ENCODE data around the gene LHX3.
"Not testable (repeated sequence)": the region's sequence is repeated elsewhere in the genome, so short reads cannot be mapped to it uniquely, and the experiment has no call there.

LHX3 gene

DNA sequence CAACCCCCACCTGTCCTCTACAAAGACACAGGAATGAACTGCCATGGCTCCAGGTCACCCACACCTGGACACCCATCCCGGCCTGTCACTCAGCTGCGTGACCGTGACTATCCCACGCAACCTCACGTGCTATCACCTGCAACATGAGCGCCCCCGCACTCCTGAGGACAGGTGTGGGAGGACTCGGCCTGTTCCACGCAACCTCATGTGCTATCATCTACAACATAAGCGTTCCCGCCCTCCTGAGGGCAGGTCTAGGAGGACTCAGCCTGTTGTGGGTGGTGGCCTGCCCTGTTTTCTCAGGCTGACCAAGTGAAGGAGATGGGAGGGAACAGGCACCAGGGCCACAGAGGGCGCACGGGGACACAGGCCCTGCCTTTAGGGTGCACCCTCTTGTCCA, 36.6 kb upstream of the LHX3 start:
- no peak for DNase-seq

DNA sequence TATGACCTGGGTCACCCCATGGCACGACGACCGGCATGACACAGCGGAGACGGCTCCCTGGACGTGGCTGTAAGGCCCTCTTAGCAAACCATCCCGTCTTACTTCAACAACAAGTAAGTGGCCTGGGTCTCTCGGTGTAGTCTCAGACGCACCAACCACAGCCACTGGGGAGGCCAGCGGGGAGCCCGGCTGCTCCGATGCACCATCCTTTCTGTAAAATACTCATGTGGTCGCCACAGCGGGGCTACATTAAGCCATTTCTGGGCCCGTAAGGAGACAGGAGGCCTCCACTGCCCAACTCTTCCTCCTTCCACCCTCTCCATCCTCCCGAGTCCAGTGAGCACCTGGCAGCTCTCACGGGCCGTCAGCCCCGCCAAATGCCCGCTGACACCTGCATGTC, 36.0 kb upstream of the LHX3 start:
- no peak for DNase-seq

DNA sequence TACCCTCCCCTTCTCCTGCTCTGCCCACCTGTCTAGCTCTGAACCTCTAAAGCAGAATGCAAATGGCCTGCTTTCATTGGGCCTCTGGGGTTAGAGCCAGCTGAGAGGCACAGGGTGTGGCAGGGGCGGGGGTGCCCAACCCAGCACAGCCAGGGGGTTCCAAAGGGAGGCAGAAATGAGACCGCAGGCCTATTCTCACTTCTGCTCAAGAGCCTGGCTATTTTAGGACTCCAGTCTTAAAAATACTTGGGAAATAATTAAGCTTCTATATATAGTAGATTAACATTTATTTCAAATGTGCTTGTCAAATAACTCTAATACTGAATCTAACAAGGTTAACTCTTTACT, 35.0 kb upstream of the LHX3 start:
- DNase-seq: no peak

DNA sequence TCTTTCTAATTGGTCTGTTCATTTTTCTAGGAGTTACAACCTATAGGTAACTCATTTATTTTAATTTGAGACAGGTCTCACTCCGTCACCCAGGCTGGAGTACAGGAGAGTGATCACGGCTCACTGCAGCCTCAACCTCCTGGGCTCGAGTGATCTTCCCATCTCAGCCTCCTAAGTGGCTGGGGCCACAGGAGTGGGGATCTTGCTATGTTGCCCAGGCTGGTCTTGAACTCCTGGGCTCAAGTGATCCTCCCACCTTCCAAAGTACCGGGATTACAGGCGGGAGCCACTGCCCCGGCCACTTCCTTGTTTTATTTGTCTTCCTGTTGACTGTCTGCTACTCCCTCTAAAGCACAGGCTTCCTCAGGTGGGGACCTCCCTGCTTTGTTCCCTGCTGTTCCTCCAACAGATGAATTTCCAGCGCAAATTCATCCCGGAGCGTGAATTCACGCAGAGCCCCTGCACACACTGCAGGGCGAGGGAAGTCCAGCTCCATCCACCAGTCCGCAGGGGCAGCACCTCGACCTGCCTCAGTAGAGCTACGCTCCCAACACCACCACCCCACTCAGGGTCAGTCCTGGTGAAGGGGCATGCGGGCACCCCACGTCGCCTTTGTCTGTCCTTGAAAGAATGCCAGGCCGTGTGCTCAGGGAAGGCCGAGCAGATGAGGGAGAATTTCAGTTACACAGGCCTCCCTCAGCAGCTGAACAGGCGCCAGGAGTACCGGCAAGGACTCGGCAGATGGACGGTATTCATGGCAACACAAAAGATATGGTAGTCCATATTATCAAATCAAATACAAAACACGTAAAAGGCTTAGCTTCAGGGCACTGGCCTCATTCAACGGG, 34.4 kb upstream of the LHX3 start:
- DNase-seq: no peak

DNA sequence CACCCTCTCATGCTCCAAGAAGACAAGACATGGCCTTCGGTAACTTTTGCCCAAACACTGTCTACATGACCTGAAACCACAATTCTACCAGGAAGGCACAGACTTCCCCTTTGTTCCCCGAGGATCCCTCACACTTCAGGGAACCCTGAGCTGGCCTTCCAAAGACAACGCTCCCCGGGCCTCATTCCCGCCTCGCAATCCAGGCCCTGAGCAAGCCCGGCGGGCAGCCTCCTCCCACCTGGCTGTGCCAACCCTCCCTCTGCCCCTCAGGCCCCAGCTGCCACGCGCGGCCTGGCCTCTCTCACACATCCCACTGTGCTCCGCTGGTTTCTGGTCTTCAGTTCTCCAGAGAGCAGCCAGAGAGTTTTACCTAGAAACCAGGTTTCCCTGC, 33.4 kb upstream of the LHX3 start:
- DNase-seq: no peak

DNA sequence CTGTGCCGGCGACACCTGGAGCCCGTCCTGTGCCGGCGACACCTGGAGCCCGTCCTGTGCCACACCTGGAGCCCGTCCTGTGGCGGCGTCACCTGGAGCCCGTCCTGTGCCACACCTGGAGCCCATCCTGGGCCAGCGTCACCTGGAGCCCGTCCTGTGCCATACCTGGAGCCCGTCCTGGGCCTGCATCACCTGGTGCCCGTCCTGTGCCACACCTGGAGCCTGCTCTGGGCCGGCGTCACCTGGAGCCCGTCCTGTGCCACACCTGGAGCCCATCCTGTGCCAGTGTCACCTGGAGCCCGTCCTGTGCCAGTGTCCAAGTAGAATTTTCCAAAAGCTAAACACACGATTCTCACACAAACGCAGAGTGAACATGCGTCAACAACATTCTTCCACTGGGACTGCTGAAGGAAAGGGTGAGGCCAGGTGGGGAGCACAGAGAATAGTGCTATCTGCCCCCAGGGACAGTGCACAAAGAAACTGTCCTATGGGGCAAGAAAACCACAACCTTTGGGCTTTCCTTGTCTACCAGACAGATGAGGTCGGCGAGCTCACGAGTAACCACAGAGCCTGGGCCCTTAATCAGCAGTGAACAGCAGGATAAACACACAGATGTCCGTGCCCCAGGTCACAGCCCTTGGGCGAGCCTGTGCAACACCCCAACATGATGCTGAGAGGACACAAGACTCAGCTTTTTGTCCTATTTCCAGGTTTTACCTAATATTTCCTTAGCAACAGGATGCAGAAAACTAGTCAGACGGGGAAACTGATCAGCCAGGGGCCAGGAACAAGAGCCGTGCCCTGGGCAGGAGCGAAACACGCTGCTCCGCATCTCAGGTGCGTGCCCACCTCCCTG, 32.8 kb upstream of the LHX3 start:
- DNase-seq: no peak

DNA sequence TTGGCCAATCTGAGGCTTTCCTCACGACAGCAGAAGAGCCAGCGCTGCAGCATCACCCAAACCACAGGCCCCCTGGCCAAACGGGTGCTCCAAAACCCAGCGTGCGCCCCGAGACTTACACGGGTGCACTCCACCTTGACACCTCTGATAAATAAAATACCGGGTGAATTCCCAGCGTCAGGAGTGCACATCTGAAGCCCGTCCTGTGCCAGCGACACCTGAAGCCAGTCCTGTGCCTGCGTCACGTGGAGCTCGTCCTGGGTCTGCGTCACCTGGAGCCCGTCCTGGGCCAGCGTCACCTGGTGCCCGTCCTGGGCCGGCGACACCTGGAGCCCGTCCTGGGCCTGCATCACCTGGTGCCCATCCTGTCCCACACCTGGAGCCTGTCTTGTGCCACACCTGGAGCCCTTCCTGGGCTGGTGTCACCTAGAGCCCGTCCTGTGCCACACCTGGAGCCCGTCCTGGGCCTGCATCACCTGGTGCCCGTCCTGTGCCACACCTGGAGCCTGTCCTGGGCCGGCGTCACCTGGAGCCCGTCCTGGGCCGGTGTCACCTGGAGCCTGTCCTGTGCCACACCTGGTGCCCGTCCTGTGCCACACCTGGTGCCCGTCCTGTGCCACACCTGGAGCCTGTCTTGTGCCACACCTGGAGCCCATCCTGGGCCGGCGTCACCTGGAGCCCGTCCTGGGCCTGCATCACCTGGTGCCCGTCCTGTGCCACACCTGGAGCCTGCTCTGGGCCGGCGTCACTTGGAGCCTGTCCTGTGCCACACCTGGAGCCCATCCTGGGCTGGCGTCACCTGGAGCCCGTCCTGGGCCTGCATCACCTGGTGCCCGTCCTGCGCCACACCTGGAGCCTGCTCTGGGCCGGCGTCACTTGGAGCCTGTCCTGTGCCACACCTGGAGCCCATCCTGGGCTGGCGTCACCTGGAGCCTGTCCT, 31.8 kb upstream of the LHX3 start:
- not testable (repeated sequence) for DNase-seq

DNA sequence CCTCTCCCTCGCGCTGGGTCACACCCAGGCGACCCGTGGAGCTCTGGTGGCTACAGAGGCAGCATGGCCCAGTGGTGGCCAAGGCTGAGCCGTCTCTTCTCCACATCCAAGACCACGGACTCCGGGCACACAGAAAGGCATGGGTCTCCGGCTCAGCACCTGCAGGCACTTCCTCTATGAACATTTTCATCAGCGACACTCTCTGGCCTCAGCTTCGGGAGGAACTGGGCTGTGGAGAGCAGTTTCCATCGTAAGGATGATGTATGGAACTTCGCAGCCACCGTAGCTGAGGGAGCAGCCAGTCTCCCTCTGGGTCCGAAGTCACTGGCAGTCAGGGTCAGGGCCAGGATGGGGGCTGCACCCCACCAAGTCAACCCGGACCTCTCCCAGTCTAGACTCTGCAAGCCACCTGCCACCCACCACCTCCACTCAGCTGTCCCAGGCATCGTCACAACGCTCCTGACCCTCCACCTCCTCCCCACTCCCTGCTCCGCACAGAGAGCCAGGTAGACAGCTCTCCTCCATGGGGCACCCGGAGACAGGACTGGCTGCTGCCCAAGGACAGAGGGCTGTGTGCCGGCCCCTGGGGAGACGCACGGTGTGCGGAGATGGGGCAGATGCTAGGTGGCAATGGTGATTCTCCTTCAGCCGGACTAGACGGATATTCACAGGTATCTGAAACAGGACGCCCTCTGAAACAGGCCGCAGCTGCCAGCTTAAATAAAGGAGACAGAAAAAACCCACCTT, 31.0 kb upstream of the LHX3 start:
- no peak for DNase-seq

DNA sequence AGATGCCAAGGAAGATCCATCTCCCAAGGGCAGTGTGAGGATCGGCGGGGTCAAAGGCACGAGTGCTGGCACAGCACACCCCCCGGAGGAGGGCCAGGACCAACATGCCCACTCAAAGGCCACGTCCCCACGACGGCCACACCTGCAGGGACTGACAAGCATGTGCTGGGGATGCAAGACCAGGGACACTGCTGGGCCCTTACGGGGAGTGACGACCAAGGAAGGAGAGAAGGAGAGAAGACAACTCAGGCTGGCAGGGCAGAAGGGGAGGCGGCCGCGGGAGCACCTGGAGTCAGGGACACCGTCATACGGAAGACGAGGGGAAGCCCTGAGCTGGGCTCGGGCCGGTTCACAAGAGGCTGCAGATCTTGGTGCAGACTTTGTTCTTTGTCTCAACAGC, 30.2 kb upstream of the LHX3 start:
- no peak for DNase-seq

DNA sequence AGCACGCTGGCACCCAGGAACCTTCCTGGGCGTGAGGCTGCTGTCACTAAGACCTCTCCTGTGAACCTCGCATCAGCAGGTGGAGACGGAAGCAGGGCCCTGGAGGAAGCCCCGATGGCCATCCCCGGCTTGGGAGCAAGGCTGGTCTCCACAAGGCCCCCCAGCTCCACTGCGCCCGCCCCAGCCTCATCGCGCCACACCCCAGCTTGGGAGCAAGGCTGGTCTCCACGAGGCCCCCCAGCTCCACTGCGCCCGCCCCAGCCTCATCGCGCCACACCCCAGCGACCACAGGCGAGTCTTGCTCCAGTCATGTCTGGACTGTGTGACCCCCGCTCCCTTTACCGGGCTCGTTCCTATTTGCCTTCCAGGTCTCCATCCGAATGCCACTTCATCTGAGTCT, 29.7 kb upstream of the LHX3 start:
- no peak for DNase-seq

DNA sequence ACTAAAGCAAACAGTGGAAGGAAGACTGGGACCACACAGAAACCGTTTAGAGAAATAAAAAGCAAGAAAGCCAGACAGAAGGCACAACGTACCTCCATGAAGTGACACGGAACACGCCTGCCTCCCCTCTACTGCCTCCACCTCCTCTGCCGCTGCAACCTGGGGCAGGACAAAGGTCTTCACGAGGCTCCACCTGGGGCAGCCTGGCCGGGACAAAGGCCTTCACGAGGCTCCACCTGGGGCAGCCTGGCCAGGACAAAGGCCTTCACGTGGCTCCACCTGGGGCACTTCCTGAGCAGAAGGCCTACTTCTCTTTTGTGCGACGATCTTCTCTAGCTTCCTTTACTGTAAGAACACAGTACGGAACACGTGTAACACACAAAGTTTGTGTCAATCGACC, 28.9 kb upstream of the LHX3 start:
- DNase-seq: no peak

DNA sequence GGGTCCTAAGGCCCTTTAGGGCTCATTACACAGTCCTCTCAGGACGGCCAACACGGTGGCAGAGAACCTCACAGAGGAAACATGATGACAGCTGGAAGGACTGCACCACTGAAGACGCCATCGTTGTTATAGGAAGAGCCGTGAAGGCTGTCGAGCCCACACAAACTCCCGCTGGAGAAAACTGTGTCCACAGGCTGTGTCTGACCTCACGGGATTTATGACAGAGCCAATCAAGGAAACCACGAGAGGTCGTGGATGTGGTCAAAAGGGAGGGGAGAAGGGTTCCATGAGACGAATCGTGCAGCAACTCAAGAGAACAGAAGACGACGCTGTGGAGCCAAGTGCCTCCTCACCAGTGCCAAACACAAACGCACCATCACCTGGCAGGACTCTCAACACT, 28.5 kb upstream of the LHX3 start:
- DNase-seq: peak; percentile 23

DNA sequence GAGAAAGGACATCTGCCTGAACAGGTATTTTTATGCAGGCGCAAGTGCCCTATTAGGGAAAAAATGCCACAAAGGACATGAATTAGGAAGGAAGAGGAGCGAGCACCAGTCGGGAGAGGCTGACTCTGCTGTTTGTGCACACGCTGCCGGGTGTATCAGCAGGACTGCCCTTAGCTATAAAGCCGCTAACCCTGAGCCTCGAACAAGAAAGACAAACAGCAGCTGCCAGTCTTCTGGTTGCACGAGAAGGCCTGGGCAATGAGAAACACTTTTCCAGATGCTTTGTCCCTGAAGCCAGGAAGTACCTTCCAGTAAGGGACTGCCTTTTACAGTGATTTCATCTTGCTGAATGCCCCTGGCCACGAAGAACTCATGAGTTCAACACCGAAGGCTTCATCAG, 28.0 kb upstream of the LHX3 start:
- DNase-seq: no peak

DNA sequence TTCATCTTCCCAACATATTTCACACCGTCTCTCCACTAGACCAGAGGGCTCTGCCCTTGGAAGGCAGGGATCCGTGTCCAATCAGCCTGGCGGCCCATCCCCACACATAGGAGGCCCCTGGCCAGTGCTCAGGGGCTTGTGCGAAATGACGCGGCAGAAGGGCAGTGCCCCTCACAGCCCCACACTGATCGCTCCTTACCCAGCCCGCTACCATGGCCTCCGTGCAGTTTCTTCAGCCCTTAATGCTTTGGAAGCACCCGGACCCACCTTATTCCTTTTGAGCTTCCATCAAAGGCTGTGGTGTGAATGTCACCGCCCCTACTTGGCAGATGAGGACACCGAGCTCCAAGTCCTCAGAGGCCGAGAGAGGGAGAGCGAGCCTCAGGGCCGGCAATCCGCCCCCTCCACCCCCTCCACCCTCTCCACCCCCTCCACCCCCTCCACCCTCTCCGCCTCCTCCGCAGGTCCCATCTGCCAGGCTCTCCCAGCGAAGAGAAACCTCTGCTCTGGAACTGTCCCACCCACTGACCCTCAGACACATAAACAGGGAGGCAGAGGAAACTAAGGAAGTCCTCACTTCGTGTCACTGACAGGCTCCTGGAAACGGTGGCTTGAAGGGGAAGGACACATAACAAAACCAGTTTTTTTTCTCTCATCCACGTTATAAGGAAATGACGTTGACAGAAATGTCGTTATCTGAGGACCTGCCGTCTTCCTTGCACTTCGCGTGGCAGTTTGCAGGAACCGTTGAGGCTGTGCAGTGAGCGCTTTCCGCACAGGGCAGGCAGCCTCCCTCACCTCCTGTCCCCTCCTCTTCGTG, 26.8 kb upstream of the LHX3 start:
- peak; percentile 71 for DNase-seq

DNA sequence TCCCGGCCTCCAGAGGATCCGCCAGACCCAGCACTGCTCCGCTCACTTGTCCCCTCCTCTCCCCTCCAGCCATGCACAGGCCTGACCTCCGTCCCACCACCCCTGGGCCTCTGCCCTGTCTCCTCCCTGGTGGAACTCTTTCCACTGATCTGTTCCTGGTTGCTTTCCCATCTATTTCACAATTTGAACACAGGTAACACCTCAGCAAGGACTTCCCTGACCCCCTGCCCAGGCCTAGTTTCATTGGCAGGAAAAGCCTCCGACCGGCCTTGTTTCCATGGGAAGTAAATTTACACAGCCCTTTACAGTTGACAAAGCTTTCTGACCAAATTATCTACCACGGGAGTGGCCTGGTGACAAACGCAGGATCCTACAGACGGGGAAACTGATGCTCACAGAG, 25.8 kb upstream of the LHX3 start:
- DNase-seq: no peak

DNA sequence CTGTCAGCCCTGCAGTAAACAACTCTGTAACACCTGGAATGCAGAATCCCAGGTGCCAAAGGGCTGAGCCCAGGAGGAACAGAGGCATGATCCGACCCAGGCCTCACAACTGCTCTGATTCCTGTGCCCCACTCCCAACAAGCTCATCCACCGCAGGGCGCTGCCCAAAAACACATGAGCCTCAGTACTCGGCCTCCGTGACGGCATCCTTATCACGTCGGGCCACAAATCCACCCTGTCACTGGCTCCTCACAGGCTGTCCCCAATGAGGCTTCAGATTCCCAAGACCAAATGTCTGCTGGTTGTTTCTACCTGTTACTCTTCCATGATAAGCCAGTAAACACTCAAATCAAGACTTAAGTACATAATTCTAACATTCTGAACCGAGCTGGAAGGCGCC, 25.4 kb upstream of the LHX3 start:
- DNase-seq: no peak

DNA sequence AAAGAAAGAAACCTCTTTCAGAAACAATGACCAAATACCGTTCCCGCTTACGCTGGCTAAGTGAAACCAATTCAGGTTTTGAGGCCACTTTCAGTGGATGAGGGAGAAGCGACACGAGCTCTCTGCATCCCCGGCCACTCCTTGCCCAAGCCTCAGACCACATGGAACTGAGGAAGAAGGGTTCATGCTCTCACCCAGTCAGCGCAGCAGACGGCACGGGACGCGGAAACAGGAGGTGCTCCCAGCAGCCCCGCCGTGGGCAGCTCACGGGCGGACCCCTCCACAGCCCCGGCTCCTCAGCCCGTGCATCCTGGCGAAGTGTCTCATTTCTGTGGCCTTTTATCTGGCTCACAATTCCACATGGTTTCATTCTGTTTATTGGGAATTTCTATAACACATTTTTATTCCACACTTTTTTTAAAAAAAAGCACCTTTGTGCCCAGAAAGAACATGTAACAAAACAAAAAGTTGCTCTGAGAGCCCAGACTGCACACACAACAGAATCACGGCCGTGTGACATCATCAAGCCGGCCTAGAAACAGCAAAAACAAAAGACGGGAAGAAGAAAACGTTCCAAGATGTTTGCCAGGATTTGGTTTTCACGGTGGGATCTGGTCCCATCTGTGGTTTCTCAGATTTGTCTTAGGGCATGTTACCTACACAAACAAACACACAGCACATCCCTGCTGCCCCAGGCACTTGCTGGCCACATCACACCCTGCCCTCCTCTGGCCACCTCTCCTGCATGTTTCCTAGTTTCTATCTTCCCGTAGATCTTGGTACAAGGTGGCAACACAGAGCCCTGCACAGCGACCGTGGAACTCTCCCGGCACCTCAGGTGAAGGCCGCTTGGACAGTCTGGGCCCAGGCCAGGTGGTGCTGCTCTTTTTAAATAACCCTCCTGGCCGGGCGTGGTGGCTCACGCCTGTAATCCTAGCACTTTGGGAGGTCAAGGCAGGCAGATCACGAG, 24.5 kb upstream of the LHX3 start:
- no peak for DNase-seq

DNA sequence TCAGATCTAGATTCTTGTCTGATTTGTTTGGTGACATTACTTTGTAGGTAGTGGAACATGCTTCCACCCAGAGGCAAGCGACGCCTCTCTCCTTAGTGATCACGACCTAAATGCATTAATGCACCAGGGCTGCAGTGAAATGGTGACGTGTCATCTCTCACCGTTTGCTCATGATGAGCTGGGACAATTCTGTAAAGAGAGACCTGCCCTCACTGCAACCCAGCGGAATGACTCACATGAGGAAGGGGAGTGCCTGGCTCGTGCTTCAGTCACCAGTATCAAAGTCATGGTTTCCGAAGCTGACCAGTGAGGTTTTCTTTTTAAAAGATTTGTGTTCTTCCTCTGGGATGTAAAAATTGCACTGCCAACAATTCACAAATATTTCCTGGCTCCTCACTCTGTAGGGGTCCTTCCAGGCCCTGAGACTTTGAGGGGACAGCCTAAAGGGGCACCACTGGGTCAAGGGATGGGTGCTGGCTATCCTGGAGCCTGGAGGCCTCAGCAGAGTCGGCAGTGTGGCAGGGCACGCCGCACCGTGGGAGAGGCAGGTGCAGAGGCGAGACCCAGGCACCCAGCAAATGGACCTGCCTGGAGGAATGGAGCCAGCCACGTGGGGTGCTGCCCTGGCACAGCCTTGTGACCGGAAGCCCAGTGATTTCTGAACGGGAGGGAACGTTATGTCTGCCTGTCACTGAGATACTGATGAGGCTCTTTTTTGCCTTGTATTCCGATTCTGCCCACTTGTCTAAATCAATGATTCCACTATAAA, 23.4 kb upstream of the LHX3 start:
- peak; percentile 42 for DNase-seq

DNA sequence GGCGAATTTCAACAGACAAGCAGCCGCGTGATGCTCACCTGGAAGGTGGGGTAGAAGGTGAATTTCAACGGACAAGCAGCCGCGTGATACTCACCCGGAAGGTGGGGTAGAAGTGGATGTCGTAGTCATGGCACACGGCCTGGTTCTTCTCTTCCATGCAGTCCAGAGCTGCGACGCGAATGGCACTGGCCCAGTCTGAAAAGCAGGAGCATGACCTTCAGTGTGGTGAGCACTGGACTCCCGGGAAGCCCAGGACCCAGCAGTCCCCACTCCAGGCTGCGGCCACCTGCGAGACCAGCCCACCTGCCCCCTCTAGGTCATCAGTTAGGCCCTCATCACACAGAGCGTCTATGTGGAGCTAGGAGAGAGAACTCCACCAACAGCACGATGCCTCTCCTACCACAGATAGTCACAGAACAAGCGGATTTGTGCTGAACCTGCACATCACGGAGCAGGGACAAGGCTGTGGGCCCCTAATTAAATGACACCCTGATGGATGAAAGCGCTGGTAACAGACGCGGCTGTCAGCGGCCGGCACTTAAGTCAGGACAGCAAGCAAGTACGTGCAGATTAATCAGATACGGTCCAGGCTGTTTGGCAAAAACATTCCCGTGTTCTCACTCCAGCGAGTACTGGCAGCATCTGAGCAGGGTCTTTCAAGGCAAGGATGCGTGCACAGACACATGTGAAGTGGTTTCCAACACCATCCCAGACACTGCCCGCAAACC, 21.9 kb upstream of the LHX3 start:
- DNase-seq: no peak

Data from activated CD4-positive, alpha-beta T cell treated with anti-CD3 and anti-CD28 coated beads, Interleukin-2, Interleukin-6, amounts not matched to agents 100 ng/mL and 50 ng/mL, durations not matched to agents 16 hours and 8 hours (primary cell).